Ovary (tissue), 9 donors: ENCODE data around the gene ABHD17C. TPM values are rescaled to one million over a fixed set of nuclear protein-coding genes. Genes with fewer than 3 reads are reported as not detected.

Experiments used
- DNase-seq, 5 donors: peaks; one replicate each; pipeline ENCODE4 v3.0.0-alpha.2; 2019 to 2020
- H3K27ac ChIP-seq, 2 donors: fragments of 200-600 bp; one replicate each; pipeline versions ENCODE4 v1.5.1 to v1.8.0; 2019 to 2022
- H3K27me3 ChIP-seq: fragments of 200-600 bp; one replicate; pipeline ENCODE4 v1.8.0; 2022
- H3K36me3 ChIP-seq: fragments of 200-600 bp; sonication (generic); one replicate; pipeline ENCODE4 v1.5.1; 2019
- H3K4me1 ChIP-seq: one replicate; pipeline ENCODE4 v1.8.1; 2013; ENCODE audit warnings: mild to moderate bottlenecking, moderate library complexity; ENCODE audit not compliant: insufficient read depth
- H3K4me3 ChIP-seq: fragments of 200-600 bp; sonication (generic); one replicate; pipeline ENCODE4 v1.5.1; 2017
- H3K9me3 ChIP-seq, 2 donors: fragments of 200-600 bp in 1 of 2; sonication (generic) in 1 of 2; one replicate each; pipeline versions ENCODE4 v1.5.1 to v1.8.1; 2013 to 2019; ENCODE audit warnings: mild to moderate bottlenecking in 1 of 2, moderate library complexity in 1 of 2
- CTCF ChIP-seq, 3 donors: fragments of 450-650 bp in 2 of 3; fragments of 200-600 bp in 1 of 3; IDR thresholded peaks; one replicate each; pipeline versions ENCODE4 v1.5.1 to v1.8.0; 2016 to 2022; ENCODE audit warnings: antibody characterized with exemption in 3 of 3, mild to moderate bottlenecking in 1 of 3
- EP300 ChIP-seq: sonication (generic); formaldehyde crosslinking; IDR thresholded peaks from one replicate; pipeline ENCODE4 v1.6.1; 2017; ENCODE audit warnings: antibody characterized with exemption
- POLR2A ChIP-seq: fragments of 450-650 bp; IDR thresholded peaks from one replicate; pipeline ENCODE4 v1.6.1; 2017; ENCODE audit warnings: antibody characterized with exemption, mild to moderate bottlenecking, moderate library complexity
- WGBS, 3 donors: extraction: QIAGEN DNeasy Blood & Tissue Kit in 1 of 3; methylation state at CpG; one replicate each; pipeline versions ENCODE4 v1.1.5 to v1.1.7; 2013 to 2017; 5-methylcytosine and 5-hydroxymethylcytosine counted together
- intact Hi-C, 4 donors: fragments of 100-400 bp; cut with DNase I; formaldehyde crosslinking; loops; one replicate each; pipeline versions ENCODE4 v1.11.0 to v1.15.1; 2022 to 2023
- polyA plus RNA-seq, 2 donors: library from polyadenylated mRNA; stranded (reverse); fragments of 200-250 nt in 1 of 2; fragments of 350-450 nt in 1 of 2; fragmentation: Illumina TruSeq in 1 of 2; extraction: RNeasy Lipid Tissue Mini Kit (QIAGEN cat#74804) in 1 of 2; gene quantifications; one replicate each; pipeline ENCODE4 v1.2.3, GENCODE V29; 2013 to 2014
- total RNA-seq, 7 donors: library from RNA; depleted of rRNA in 2 of 7; stranded (reverse); fragments of >200 nt in 2 of 7; fragmentation: NEBNext Ultra II Directional in 3 of 7; extraction: Animal tissue kit (Norgen Biotek cat#: 25700) in 3 of 7; gene quantifications; one replicate each; pipeline versions ENCODE4 v1.1.0 to v1.2.4, GENCODE V29; 2016 to 2023
- donor health status: DM: no; HTN: no; CAD: no; lungs with moderate emphysema.
- donor health status: DM: no; HTN: no; CAD: no.
- donor health status: Bipolar disorder and iron deficiency.
- donor health status: DM: yes; HTN: yes; CAD: no.
- donor health status: DM: no; HTN: no; CAD: no.
- donor health status: DM: yes; HTN: yes; CAD: no.

The ABHD17C gene
- total and polyA plus RNA-seq, 9 donors: 1.2 to 5.6 (median 3.6) TPM

- no peaks in the 10 kb centered on the region for H3K27me3 ChIP-seq
- H3K9me3 ChIP-seq: no peaks in the 10 kb centered on the region
- no peak overlapping the region for H3K4me3 ChIP-seq
- no peak overlapping the region for H3K27ac ChIP-seq
- H3K36me3 ChIP-seq: no peaks in the 10 kb centered on the region
- no peak for DNase-seq
- intact Hi-C loops: no loop called here
- 77 to 87% (median 78%) methylated on average over 7 of the region's 7 CpGs for WGBS, 3 donors
- TF ChIP-seq EP300 (no peak), POLR2A (no peak), CTCF (IDR thresholded peaks at IDR 0.05) (no peak)
- H3K4me1 ChIP-seq: peaks cover 2% of the 10 kb centered on the region
Measured at GRCh38 chr15:80701676-80702311, 6.7 kb downstream of the ABHD17C start.

DNA sequence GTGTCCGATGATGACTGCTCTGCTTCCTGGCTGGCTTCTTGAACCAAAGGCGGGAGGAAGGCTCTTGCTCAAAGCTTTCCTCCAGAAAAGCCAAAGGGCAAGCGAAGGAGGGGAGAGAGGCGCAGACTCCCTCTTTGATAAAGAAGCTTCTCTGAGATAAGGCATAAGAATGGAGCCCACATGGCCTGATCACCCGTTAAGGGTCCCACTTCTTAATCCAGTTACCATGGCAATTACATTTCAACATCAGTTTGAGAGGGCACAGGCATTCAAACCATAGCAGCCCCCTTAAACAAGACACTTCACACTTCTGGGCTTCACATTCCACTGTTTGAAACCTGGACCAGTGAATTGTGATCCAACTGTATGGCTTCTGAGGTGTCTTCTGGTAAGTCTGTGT lies 8.0 kb downstream of the ABHD17C start:
- no peaks in the 10 kb centered on the region for H3K9me3 ChIP-seq
- H3K27ac ChIP-seq: no peak overlapping the region
- H3K4me3 ChIP-seq: no peak overlapping the region
- H3K4me1 ChIP-seq: no peaks in the 10 kb centered on the region
- TF ChIP-seq EP300 (no peak), CTCF (IDR thresholded peaks at IDR 0.05) (no peak), POLR2A (no peak)
- intact Hi-C loops: no loop called here
- H3K27me3 ChIP-seq: no peaks in the 10 kb centered on the region
- no peak for DNase-seq
- 59 to 65% (median 64%) methylated on average over 5 of the region's 5 CpGs for WGBS, 3 donors
- no peaks in the 10 kb centered on the region for H3K36me3 ChIP-seq

DNA sequence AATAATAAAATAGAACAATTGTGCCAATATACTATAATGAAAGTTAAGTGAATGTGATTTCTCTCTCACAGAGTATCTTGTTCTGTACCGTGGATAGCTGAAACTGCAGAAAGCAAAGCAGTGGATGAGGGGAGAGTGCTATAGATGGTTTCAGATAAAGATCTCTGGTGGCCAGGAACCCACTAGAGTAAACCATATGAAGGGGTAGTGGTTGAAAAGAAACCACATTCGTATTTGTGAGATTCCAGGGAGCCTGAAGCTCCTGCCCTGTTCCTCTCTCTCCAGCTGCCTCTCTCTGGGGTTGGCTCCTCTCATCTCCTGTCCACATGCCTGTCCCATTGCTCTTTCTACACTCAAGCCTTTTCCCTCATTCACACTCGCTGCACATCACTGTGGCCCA lies 8.9 kb downstream of the ABHD17C start:
- no peak for DNase-seq
- Histone ChIP-seq H3K36me3 (no peaks in the 10 kb centered on the region), H3K27me3 (no peaks in the 10 kb centered on the region), H3K9me3 (no peaks in the 10 kb centered on the region), H3K4me3 (no peak overlapping the region), H3K4me1 (no peaks in the 10 kb centered on the region), H3K27ac (no peak overlapping the region)
- intact Hi-C loops: no loop called here
- WGBS, 3 donors: 89 to 99% (median 96%) methylated on average over 3 of the region's 3 CpGs
- no peak for TF ChIP-seq EP300
- no peak for TF ChIP-seq CTCF (IDR thresholded peaks at IDR 0.05)
- TF ChIP-seq POLR2A: no peak

- no peak for TF ChIP-seq CTCF (IDR thresholded peaks at IDR 0.05)
- no peak for TF ChIP-seq POLR2A
- TF ChIP-seq EP300: no peak
- intact Hi-C loops: no loop called here
- no peak for DNase-seq
- Histone ChIP-seq H3K36me3 (no peaks in the 10 kb centered on the region), H3K27me3 (no peaks in the 10 kb centered on the region), H3K9me3 (no peaks in the 10 kb centered on the region), H3K4me3 (no peak overlapping the region), H3K4me1 (no peaks in the 10 kb centered on the region), H3K27ac (no peak overlapping the region)
- 83 to 85% (median 84%) methylated on average over 8 of the region's 8 CpGs for WGBS, 3 donors
Measured at GRCh38 chr15:80706161-80706560, 11.1 kb downstream of the ABHD17C start.
